ENCODE data around the gene NAA38. TPM values are rescaled to one million over a fixed set of nuclear protein-coding genes. Genes with fewer than 3 reads are reported as not detected.

NAA38 gene
- total and polyA plus RNA-seq, 2 donors from 2014 or later = 69.6 to 246 TPM

GRCh38 chr17:7881276-7882054 lies 24.1 kb upstream of the NAA38 start:
- intact Hi-C loops (cut with DNase I) = no loop called here
- H3K27ac ChIP-seq (ENCODE audit: low read depth in 2 of 2, low read length in 2 of 2) = peak overlapping the region in 1 of 2 donors; percentile 27
- H3K27me3 ChIP-seq (ENCODE audit: control insufficient read depth, insufficient read depth, low read length) = no peaks in the 10 kb centered on the region
- DNase-seq (peak in 1 of 5 donors; percentile 23), FAIRE-seq (no peak)
- no peak for TF ChIP-seq CTCF (IDR thresholded peaks at IDR 0.05; ENCODE audit: borderline replicate concordance, extremely low read depth, insufficient read depth)
- peaks cover 0 to 9% (median 2%) of the 10 kb centered on the region in 3 donors for H3K36me3 ChIP-seq (ENCODE audit: control insufficient read depth in 2 of 3, insufficient read depth in 3 of 3, low read length in 3 of 3)
- H3K4me3 ChIP-seq (ENCODE audit: low read length in 3 of 3) = no peak overlapping the region
- H3K9me3 ChIP-seq (ENCODE audit: control insufficient read depth in 2 of 3, insufficient read depth in 1 of 3, low read length in 3 of 3) = no peaks in the 10 kb centered on the region
- peak overlapping the region in 1 of 3 donors; percentile 24 for H3K9ac ChIP-seq (ENCODE audit: low read length in 3 of 3)
- H3K4me1 ChIP-seq (ENCODE audit: control insufficient read depth in 2 of 3, insufficient read depth in 2 of 3, low read depth in 1 of 3, low read length in 3 of 3) = peaks cover 0 to 10% (median 6%) of the 10 kb centered on the region in 3 donors

DNA sequence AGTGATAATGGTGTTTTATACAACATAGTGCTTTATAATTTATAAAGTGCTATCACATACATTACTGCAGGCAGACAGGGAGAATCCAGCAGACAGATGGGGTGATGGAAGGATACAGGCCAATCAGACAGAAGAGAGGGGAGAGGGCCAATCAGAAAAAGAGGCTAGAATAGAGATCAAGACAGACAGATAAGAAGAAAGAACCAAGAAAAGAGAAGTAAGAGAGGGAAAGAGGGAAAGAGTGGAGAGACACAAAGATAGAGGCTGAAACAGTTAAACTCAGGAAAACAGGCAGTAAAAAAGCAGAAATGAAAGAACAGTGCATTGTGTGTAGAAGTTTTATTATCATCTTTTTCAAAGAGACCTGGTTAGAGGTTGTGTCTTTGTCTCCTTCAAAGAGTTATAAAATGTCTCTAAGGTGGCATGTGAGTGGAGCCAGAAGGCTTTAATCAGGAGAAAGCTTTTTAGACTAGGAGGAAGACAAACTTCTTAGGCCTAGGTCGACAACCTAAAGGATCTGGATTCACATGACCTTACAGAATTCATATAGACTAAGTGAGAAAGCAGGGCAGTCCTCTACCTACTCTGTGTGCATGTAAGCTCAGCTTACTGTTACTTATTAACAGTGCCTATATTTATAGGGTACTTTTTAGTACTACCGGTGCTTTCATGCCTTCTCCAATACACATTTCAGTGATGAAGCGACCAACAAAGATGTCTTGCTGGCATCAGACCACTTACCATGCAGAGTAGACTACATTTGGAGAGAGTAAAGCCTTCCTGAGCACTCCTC lies 22.9 kb upstream of the NAA38 start:
- Histone ChIP-seq H3K9ac (ENCODE audit: low read length in 3 of 3) (no peak overlapping the region), H3K4me1 (ENCODE audit: control insufficient read depth in 2 of 3, insufficient read depth in 2 of 3, low read depth in 1 of 3, low read length in 3 of 3) (peaks cover 0 to 8% (median 6%) of the 10 kb centered on the region in 3 donors), H3K27me3 (ENCODE audit: control insufficient read depth, insufficient read depth, low read length) (no peaks in the 10 kb centered on the region), H3K36me3 (ENCODE audit: control insufficient read depth in 2 of 3, insufficient read depth in 3 of 3, low read length in 3 of 3) (peaks cover 0 to 9% (median 6%) of the 10 kb centered on the region in 3 donors), H3K27ac (ENCODE audit: low read depth in 2 of 2, low read length in 2 of 2) (no peak overlapping the region), H3K4me3 (ENCODE audit: low read length in 3 of 3) (no peak overlapping the region), H3K9me3 (ENCODE audit: control insufficient read depth in 2 of 3, insufficient read depth in 1 of 3, low read length in 3 of 3) (no peaks in the 10 kb centered on the region)
- intact Hi-C loops (cut with DNase I) = no loop called here
- DNase-seq = no peak
- TF ChIP-seq CTCF (IDR thresholded peaks at IDR 0.05; ENCODE audit: borderline replicate concordance, extremely low read depth, insufficient read depth) = no peak
- no peak for FAIRE-seq

GRCh38 chr17:7878234-7878633 lies 20.9 kb upstream of the NAA38 start:
- Histone ChIP-seq H3K9ac (ENCODE audit: low read length in 3 of 3) (no peak overlapping the region), H3K27ac (ENCODE audit: low read depth in 2 of 2, low read length in 2 of 2) (no peak overlapping the region), H3K4me1 (ENCODE audit: control insufficient read depth in 2 of 3, insufficient read depth in 2 of 3, low read depth in 1 of 3, low read length in 3 of 3) (peaks cover 0 to 8% (median 6%) of the 10 kb centered on the region in 3 donors), H3K36me3 (ENCODE audit: control insufficient read depth in 2 of 3, insufficient read depth in 3 of 3, low read length in 3 of 3) (peaks cover 0 to 14% (median 6%) of the 10 kb centered on the region in 3 donors), H3K27me3 (ENCODE audit: control insufficient read depth, insufficient read depth, low read length) (no peaks in the 10 kb centered on the region), H3K9me3 (ENCODE audit: control insufficient read depth in 2 of 3, insufficient read depth in 1 of 3, low read length in 3 of 3) (no peaks in the 10 kb centered on the region), H3K4me3 (ENCODE audit: low read length in 3 of 3) (no peak overlapping the region)
- DNase-seq (no peak), FAIRE-seq (no peak)
- no peak for TF ChIP-seq CTCF (IDR thresholded peaks at IDR 0.05; ENCODE audit: borderline replicate concordance, extremely low read depth, insufficient read depth)
- intact Hi-C loops (cut with DNase I) = no loop called here

All from kidney (tissue), 14 donors.